ENCODE measurements around the gene ZNF888. TPM values are rescaled to one million over a fixed set of nuclear protein-coding genes. Genes with fewer than 3 reads are reported as not detected.

Gene ZNF888
- total RNA-seq, result 3.5 TPM

DNA sequence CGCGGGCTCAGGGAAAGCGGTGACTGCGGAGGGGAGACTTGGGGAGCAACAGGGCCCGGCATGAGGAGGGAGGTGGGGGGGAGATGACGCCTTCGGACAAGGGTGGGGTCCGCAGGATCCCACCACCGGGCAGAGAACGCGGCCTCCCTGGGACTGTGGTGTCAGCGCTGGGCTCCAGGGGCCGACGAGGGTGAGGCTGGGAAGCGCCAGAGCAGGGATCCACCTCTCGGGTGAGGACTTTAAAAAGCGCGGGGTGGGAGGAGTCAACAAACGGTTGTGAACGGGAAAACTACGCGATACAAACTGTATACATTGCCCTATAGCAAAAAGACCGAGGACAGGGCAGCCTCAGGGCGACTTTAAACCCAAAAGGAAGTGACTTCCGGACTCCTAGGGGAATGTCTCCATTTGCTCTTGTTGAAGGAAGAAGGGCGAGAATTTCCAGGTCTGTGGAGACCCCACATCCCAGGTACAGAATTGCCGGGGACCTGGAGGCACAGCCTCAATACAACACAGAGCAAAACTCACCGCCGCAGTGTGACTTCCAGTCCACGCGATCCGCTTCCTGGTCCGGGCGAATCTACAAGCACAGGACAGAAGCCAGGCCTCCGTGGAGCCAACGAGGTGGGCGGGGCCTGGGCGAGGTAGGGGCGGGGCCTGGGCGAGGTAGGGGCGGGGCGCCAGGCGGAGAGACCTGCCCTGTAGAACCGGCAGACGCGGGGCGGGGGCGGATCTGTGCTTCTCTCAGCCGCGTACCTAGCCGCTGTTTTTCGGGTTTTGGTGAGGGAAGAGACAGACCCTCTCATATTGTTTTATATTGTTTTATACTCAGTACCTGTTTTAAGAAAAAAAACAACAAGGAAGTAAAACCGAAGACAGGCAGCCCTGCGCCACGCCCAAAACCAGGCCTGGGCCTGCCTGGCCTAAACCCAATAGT is at the start of gene ZNF888:
Gene ZNF888, minus strand, starts transcription at position 588 of the 937 bp plus-strand sequence. CDS start 5,555 bp downstream, outside the sequence.

GRCh38 chr19:52962394-52963246 is 39.4 kb upstream of the ZNF888 start, which contains the start of gene ZNF816:
Gene ZNF816 (minus strand): TSS chr19:52962881. CDS start chr19:52956089, 6,792 bp downstream.

GRCh38 chr19:52897138-52897935 is 25.9 kb downstream of the ZNF888 start, which contains the start of gene ZNF320:
Gene ZNF320 (minus strand): TSS chr19:52897635. CDS start chr19:52890255, 7,380 bp downstream.

GRCh38 chr19:52857378-52858191 is 65.6 kb downstream of the ZNF888 start, which contains the start of gene ZNF468:
Gene ZNF468 (minus strand): TSS chr19:52857619. CDS start chr19:52854272, 3,347 bp downstream.

Small RNA genes lying within 50 kb of the gene (small RNA-seq; reads per million reads assigned to genes)
- gene ZNF320, result not detected

Other genes starting within 250 kb of the ZNF888 start
- 24.2 TPM for gene ZNF611, start 188.4 kb downstream of the ZNF888 start, total RNA-seq
- gene ZNF600, start 136.6 kb downstream of the ZNF888 start, total RNA-seq, result 1.2 TPM
- gene ZNF28, start 101.8 kb downstream of the ZNF888 start, total RNA-seq, result 29.3 TPM
- gene ZNF468, start 65.8 kb downstream of the ZNF888 start, total RNA-seq, result 37.6 TPM
- gene ZNF320, start 25.8 kb downstream of the ZNF888 start, total RNA-seq, result 30.4 TPM
- 12.2 TPM for gene ZNF816, start 39.5 kb upstream of the ZNF888 start, total RNA-seq
- not detected for gene ERVV-1, start 90.5 kb upstream of the ZNF888 start, total RNA-seq
- gene ERVV-2, start 121.3 kb upstream of the ZNF888 start, total RNA-seq, result not detected
- 33.0 TPM for gene ZNF160, start 180.0 kb upstream of the ZNF888 start, total RNA-seq
- gene ZNF415, start 209.5 kb upstream of the ZNF888 start, total RNA-seq, result 31.8 TPM
- 21.0 TPM for gene ZNF347, start 235.6 kb upstream of the ZNF888 start, total RNA-seq